NCI-H128 (cell line): ENCODE measurements around the gene RNF103.
"Not testable (repeated sequence)": the region's sequence is repeated elsewhere in the genome, so short reads cannot be mapped to it uniquely, and the experiment has no call there.

Source experiments
- DNase-seq: peaks from one replicate; lab custom pipeline; 2025; ENCODE audit not compliant: unreplicated experiment; lab: John Stamatoyannopoulos, UW

The RNF103 gene

GRCh38 chr2:86627550-86627949 lies 3.9 kb upstream of the RNF103 start:
- no peak for DNase-seq

GRCh38 chr2:86625096-86625495 lies 1.4 kb upstream of the RNF103 start:
- no peak for DNase-seq

GRCh38 chr2:86624267-86624547 lies 542 bp upstream of the RNF103 start:
- DNase-seq = no peak

- no peak for DNase-seq
Measured at GRCh38 chr2:86623043-86623493, 597 bp downstream of the RNF103 start.

GRCh38 chr2:86622519-86623042 lies 1.1 kb downstream of the RNF103 start:
- DNase-seq = peak; percentile 4

GRCh38 chr2:86621280-86621943 lies 2.3 kb downstream of the RNF103 start:
- no peak for DNase-seq

- DNase-seq = no peak
Measured at GRCh38 chr2:86617738-86618137, 5.9 kb downstream of the RNF103 start.

GRCh38 chr2:86617153-86617552 lies 6.5 kb downstream of the RNF103 start:
- DNase-seq = no peak

GRCh38 chr2:86616502-86616901 lies 7.2 kb downstream of the RNF103 start:
- no peak for DNase-seq

GRCh38 chr2:86615596-86615995 lies 8.1 kb downstream of the RNF103 start:
- DNase-seq = no peak

GRCh38 chr2:86613515-86613914 lies 10.2 kb downstream of the RNF103 start:
- DNase-seq = no peak

GRCh38 chr2:86610871-86611270 lies 12.8 kb downstream of the RNF103 start:
- DNase-seq = no peak

GRCh38 chr2:86608832-86609410 lies 14.7 kb downstream of the RNF103 start:
- no peak for DNase-seq

GRCh38 chr2:86603905-86604304 lies 19.8 kb downstream of the RNF103 start:
- DNase-seq = no peak

GRCh38 chr2:86598966-86599365 lies 24.7 kb downstream of the RNF103 start:
- no peak for DNase-seq

- no peak for DNase-seq
Measured at GRCh38 chr2:86596118-86596517, 27.5 kb downstream of the RNF103 start.

- no peak for DNase-seq
Measured at GRCh38 chr2:86593266-86593665, 30.4 kb downstream of the RNF103 start.

- DNase-seq = no peak
Measured at GRCh38 chr2:86592547-86593230, 31.0 kb downstream of the RNF103 start.

- DNase-seq = not testable (repeated sequence)
Measured at GRCh38 chr2:86589701-86590100, 34.0 kb downstream of the RNF103 start.

- no peak for DNase-seq
Measured at GRCh38 chr2:86584151-86584913, 39.3 kb downstream of the RNF103 start.

- DNase-seq = no peak
Measured at GRCh38 chr2:86580560-86580959, 43.1 kb downstream of the RNF103 start.
